Upper lobe of right lung (tissue), 1 donor: ENCODE results near the gene CSDE1. TPM values are rescaled to one million over a fixed set of nuclear protein-coding genes. Genes with fewer than 3 reads are reported as not detected.
"Not testable (repeated sequence)": the region's sequence is repeated elsewhere in the genome, so short reads cannot be mapped to it uniquely, and the experiment has no call there.

Experiments
- ATAC-seq: fragments of 200-7000 bp; cut with Tn5 transposase; one replicate; pipeline ENCODE4 v1.9.1; 2020; ENCODE audit warnings: mild to moderate bottlenecking, moderate library complexity
- DNase-seq: peaks from one replicate; pipeline ENCODE4 v3.0.0-alpha.2; 2020
- H3K27ac ChIP-seq: fragments of 200-600 bp; one replicate; pipeline ENCODE4 v1.8.0; 2022
- H3K27me3 ChIP-seq: fragments of 200-600 bp; one replicate; pipeline ENCODE4 v1.8.0; 2022; ENCODE audit warnings: mild to moderate bottlenecking
- H3K36me3 ChIP-seq: fragments of 200-600 bp; one replicate; pipeline ENCODE4 v1.8.0; 2022
- H3K4me1 ChIP-seq: fragments of 200-600 bp; one replicate; pipeline ENCODE4 v1.8.0; 2022
- H3K4me3 ChIP-seq: fragments of 200-600 bp; one replicate; pipeline ENCODE4 v1.8.0; 2022; ENCODE audit warnings: mild to moderate bottlenecking
- H3K9me3 ChIP-seq: fragments of 200-600 bp; one replicate; pipeline ENCODE4 v1.8.0; 2022
- CTCF ChIP-seq: fragments of 200-600 bp; IDR thresholded peaks from one replicate; pipeline ENCODE4 v1.8.0; 2022; ENCODE audit warnings: antibody characterized with exemption
- intact Hi-C: fragments of 100-400 bp; cut with DNase I; formaldehyde crosslinking; loops from one replicate; pipeline ENCODE4 v1.11.0; 2022
- total RNA-seq: library from RNA; stranded (reverse); fragmentation: NEBNext Ultra II Directional; extraction: Animal tissue kit (Norgen Biotek cat#: 25700); gene quantifications from one replicate; pipeline ENCODE4 v1.2.1, GENCODE V29; 2021
- donor health status: DM: no; HTN: yes; CAD: no; lungs with severe emphysema.

The CSDE1 gene
- total RNA-seq, 1 donor from 2014 or later, result 551 TPM

GRCh38 chr1:114758256-114758832, 560 bp upstream of the CSDE1 start:
- Histone ChIP-seq H3K27me3 (no peaks in the 10 kb centered on the region), H3K36me3 (no peaks in the 10 kb centered on the region), H3K4me1 (peaks cover 37% of the 10 kb centered on the region), H3K27ac (peak overlapping the region; percentile 100), H3K4me3 (peak overlapping the region; percentile 97), H3K9me3 (no peaks in the 10 kb centered on the region)
- TF ChIP-seq CTCF, result no peak
- intact Hi-C loops, result no loop called here
- no peak for DNase-seq
- no peak for ATAC-seq

GRCh38 chr1:114756949-114757454, 782 bp downstream of the CSDE1 start:
- no peaks in the 10 kb centered on the region for H3K27me3 ChIP-seq
- TF ChIP-seq CTCF, result no peak
- intact Hi-C loops, result no loop called here
- H3K36me3 ChIP-seq, result no peaks in the 10 kb centered on the region
- H3K9me3 ChIP-seq, result no peaks in the 10 kb centered on the region
- peak overlapping the region; percentile 97 for H3K4me3 ChIP-seq
- H3K27ac ChIP-seq, result peak overlapping the region; percentile 100
- ATAC-seq (peak; percentile 10), DNase-seq (peak; percentile 71)
- H3K4me1 ChIP-seq, result peaks cover 50% of the 10 kb centered on the region

GRCh38 chr1:114756009-114756892, 1.5 kb downstream of the CSDE1 start:
- H3K36me3 ChIP-seq, result no peaks in the 10 kb centered on the region
- intact Hi-C loops, result no loop called here
- no peaks in the 10 kb centered on the region for H3K9me3 ChIP-seq
- no peak for TF ChIP-seq CTCF
- no peak for ATAC-seq
- DNase-seq, result no peak
- peak overlapping the region; percentile 100 for H3K27ac ChIP-seq
- peaks cover 57% of the 10 kb centered on the region for H3K4me1 ChIP-seq
- H3K4me3 ChIP-seq, result peak overlapping the region; percentile 97
- H3K27me3 ChIP-seq, result no peaks in the 10 kb centered on the region

- H3K9me3 ChIP-seq, result no peaks in the 10 kb centered on the region
- ATAC-seq, result no peak
- no peak for TF ChIP-seq CTCF
- peaks cover 66% of the 10 kb centered on the region for H3K4me1 ChIP-seq
- H3K27me3 ChIP-seq, result no peaks in the 10 kb centered on the region
- intact Hi-C loops, result no loop called here
- no peak overlapping the region for H3K27ac ChIP-seq
- peaks cover 1% of the 10 kb centered on the region for H3K36me3 ChIP-seq
- H3K4me3 ChIP-seq, result peak overlapping the region; percentile 97
- DNase-seq, result no peak
These were observed 2.5 kb downstream of the CSDE1 start for GRCh38 chr1:114755006-114755931.

GRCh38 chr1:114753702-114754101, 4.1 kb downstream of the CSDE1 start:
- intact Hi-C loops, result not testable (repeated sequence)

More at GRCh38 chr1:114753702-114754101, 4.1 kb downstream of the CSDE1 start:
- H3K27me3 ChIP-seq, DNase-seq, ATAC-seq, H3K4me3 ChIP-seq, H3K27ac ChIP-seq, H3K9me3 ChIP-seq: not testable (repeated sequence)
- H3K4me1 ChIP-seq, result peaks cover 81% of the 10 kb centered on the region
- H3K36me3 ChIP-seq, result peaks cover 17% of the 10 kb centered on the region
